ENCODE measurements around the gene KRT5.

KRT5 gene

DNA sequence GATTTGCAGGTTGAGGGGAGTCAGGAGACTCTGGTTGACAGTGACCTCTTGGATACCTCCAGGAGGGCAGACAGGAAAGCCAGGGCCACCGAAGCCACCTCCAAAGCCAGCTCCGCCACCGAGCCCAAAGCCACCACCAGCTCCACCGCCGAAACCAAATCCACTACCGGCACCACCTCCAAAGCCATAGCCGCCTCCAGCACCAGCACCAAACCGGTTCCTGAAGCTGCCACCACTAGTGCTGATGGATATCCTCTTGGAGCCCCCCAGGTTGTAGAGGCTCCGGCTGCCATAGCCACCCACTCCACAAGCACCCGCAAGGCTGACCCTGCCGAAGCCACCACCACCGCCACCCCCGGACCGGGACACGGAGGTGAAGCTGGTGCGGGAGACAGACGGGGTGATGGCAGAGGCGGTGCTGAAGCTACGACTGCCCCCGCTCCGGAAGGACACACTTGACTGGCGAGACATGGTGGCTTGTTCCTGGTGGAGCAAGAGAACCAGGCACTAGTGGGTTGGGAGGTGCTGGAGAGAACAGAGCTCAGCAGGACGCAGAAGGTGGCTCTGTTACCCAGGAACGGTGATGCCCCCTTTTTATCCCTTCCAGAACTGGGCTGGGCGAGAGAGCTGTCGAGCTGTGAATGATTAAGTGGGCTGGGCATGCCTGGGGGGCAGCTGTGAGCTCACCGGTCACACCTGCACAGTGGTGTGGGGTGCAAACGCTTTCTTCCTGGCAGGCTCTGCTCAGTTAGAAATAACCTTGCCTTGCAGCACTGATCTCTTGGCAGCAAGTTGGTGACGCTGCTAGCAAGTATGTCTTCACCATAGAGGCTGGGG, at the start of gene KRT5:
TSS of gene KRT5 (minus strand) at position 569 of the 837 bp plus-strand sequence. CDS start at position 471, 98 bp downstream.
- no peak for DNase-seq

DNA sequence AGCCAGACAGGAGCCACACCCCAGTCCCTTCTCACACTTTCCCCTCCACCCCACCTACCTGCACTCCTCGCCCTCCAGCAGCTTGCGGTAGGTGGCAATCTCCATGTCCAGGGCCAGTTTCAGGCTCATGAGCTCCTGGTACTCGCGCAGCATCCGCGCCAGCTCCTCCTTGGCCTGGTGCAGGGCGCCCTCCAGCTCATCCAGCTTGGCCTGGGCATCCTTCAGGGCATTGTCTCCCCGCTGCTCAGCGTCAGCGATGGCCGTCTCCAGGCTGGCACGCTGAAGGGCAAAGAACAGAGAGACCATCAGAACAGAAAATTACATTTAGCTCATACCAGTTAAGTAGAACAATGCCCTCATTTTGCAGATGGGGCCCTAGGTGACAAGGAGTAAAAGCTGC, 47.9 kb upstream of the KRT5 start:
- DNase-seq: no peak

GRCh38 chr12:52566847-52567291, 46.7 kb upstream of the KRT5 start:
- DNase-seq: no peak

GRCh38 chr12:52564582-52564981, 44.4 kb upstream of the KRT5 start:
- no peak for DNase-seq

DNA sequence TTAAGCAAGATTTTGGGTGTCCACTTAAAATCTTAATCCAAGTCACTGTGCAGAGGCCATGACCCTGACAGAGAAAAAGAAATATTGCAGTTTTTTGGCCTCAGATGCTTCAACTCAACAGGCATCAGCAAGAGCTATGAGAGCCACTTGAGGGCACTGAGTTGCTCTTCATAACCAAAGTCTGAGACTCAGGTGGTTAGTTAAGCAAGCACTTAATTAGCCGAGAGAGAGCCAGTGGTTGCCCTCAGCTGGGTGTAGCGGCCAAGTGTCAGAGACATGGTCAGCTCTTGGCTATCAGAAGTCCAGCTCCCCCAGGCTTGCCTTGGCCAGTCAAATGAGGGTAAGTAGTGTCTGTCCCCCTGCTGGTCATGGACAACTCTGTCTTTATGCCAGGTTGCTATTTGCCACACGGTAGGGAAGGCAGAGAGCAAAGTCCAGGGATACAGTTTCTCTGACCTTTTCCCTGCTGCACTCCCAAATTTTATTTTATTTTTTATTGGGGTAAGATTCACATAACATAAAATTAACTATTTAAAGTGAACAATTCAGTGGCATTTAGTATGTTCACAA, 41.8 kb upstream of the KRT5 start:
- DNase-seq: no peak

DNA sequence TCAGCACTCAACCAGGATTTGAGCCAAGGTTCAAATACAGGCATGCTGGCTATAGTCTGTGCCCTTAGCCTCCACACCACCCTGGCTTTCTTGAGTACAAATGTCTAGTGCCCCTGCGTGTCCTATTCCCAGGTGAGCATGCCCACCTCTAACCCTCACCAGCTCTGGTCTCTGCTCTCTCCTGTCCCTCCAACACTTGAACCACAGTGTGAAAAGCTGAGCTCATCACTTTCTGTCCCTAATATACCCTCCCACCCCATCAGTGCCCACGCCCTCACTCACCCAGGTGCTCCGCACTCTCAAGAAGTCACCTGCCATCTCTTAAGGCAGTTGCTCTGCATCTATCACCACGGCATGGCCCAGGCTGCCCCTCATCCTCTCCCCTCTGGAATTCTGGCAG, 39.8 kb upstream of the KRT5 start:
- DNase-seq: no peak

DNA sequence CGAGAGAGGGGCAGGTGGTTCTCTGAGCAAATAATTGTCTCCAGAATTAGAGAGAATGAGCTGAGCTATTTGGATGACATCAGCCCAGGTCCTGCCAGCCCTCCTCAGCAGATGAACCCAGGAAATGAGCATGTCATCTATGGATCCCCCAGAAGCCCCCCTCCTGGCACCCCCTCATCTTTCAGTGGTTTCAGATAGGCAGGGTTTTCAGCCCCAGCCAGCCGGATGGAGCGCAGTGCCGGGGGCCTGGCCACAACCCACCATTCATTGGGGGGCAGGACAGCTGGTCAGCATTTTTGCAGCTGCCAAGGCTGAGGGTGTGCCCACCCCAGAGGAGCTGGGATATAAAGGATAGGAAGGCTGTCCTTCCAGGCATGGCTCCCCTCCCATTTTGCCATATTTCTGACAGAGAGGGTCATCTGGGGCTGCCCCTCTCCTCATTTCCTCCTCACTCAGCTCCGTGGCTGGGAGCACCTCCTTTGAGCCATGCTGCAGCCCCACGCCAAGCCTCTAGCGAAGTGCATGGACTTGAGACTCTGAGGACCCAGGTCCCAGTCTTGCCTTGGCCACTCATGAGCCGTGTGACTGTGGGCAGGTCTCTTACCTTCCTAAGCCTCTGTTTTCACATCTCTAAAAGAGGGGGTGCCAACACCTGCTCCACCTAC, 38.7 kb upstream of the KRT5 start:
- no peak for DNase-seq

- no peak for DNase-seq
Observed at GRCh38 chr12:52557476-52557875, 37.3 kb upstream of the KRT5 start.

- no peak for DNase-seq
Observed at GRCh38 chr12:52555577-52555976, 35.4 kb upstream of the KRT5 start.

GRCh38 chr12:52552681-52553195, 32.5 kb upstream of the KRT5 start, which contains the start of gene KRT71:
Gene KRT71 (minus strand): TSS chr12:52553145. CDS start chr12:52553077, 68 bp downstream.
- no peak for DNase-seq

DNA sequence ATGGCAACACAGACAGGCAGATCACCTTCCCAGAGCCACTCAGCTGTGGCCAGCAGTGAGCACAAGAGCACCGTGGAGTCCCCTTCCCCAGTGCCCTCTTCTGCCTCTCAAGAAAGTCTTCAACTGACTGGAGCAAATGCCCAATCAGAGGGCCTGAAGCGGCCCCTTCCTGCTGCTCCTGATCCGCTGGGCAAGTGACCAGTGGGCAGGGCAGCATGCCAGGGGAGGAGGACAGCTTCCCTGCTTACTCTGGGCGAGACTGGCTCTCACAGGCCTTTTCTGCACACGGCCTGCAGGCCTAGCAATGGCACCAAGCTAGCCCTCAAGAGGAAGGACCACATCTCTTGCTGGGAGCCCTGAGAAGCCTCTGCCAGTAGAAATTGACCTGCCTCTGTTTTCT, 31.9 kb upstream of the KRT5 start:
- DNase-seq: no peak

- DNase-seq: no peak
Observed at GRCh38 chr12:52551216-52551865, 31.1 kb upstream of the KRT5 start.

DNA sequence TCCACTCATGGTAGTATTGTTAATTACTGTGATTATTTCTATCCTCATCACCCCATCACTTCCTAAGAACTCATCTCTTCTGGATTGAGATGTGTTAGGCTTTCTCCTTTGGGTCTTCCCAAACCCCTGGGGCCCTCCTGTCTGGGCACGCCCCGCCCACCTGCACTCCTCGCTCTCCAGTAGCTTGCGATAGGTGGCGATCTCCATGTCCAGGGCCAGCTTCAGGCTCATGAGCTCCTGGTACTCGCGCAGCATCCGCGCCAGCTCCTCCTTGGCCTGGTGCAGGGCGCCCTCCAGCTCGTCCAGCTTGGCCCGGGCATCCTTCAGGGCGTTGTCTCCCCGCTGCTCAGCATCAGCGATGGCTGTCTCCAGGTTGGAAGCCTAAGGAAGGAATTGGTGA, 25.9 kb upstream of the KRT5 start:
- no peak for DNase-seq

DNA sequence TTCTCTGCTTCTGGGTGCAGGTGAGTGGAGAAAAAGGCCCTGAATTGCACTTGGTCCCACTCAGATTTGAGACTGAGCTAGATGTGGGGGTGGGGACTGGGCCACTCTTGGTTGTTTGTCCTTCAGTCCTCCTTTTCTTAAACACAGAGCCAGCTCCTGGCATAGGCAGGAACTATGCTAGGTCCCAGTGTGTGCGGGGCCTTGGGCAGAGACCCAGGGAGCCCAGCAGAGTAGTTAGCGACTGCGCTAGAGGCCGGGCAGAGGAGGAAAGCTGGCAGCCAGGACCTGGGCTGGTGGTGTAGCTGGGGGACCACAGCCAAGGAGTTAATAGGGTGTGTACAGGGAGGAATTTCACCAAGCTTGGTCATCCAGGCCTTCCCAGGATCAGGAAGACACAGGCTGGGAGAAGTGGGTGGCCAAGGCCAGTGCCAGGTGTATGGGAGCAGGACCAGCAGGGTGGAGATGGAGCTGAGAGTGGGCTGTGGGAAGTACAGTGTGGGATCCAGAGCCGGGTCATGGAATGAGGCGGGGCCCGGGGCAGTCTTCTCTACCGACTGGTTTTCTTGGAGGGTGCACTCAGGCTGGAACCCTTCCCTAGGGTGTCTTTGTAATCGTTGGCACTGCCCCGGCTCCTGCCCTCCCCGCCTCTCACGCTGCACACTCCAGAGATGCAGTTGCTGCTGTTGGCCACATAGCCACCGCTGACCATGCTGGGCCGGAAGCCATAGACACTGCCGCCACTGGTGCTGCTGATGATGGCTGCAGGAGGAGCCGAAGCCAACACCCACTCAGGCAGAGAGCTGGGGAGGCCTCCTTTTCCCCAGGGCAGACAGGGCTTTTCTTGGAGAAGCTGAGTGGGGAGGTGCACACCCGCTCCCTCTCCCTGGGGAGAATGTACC, 24.0 kb upstream of the KRT5 start:
- no peak for DNase-seq

- no peak for DNase-seq
Observed at GRCh38 chr12:52542785-52543318, 22.7 kb upstream of the KRT5 start.

GRCh38 chr12:52542157-52542556, 22.0 kb upstream of the KRT5 start:
- no peak for DNase-seq

GRCh38 chr12:52541709-52542108, 21.5 kb upstream of the KRT5 start:
- no peak for DNase-seq

DNA sequence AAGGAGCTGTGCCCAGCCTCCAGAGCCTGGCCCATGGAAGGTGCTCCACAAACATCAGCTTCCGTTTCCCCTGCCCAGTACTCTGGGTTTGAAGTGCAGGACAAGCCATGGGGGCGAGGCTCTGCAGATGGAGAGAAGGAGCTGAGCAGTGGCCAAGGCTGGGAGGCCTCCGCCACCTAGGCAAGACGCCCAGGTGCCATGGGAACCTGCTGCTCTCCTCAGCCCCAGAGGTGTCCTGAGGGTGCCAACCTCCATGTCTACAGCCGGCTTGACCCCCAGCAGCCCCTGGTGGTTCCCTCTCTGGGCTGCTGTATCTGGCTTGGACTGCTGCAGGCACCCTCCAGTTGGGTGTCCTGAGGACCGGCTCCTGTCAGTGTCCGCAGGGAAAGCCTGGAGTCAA, 20.3 kb upstream of the KRT5 start:
- DNase-seq: no peak

GRCh38 chr12:52539821-52540173, 19.6 kb upstream of the KRT5 start:
- no peak for DNase-seq

DNA sequence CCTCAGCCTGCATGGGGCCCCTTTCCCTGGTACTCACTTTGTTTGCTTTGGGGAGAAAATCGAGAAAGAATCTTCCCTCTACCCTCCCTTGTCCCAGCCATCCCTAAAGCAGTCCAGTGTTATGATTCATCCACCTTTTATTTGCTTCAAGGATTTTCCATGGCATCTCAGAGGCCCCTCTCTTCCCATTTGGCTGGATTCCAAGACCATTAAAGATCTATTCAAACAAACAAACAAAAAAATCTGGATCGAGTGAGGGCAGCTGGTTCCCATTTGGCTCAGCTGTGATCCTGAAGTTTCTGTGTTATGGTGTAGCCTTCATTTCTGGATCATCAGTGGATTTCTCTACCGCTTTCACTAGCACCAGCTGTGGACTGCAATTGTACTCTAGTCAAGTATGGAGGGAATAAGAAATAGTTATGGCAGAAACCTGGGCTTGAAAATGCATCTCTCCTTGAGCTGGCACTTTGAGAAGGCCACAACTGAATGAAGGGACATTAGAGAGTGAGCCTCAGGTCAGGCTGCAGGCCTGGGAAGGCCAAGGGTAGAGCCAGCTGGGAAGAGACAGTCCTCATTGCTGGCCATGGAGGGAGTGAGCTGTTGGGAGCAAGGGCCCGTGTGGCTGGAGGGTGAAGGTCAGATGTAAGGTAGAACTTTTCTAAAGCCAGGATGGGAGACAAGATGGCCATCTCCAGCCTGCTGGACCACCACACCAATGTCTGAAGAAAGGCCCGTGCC, 19.1 kb upstream of the KRT5 start:
- DNase-seq: peak; percentile 61

GRCh38 chr12:52537101-52537500, 16.9 kb upstream of the KRT5 start:
- peak; percentile 19 for DNase-seq

All from NCI-H1105 (cell line).